Body of pancreas (tissue), 4 donors: ENCODE measurements around the gene CDKAL1.

ENCODE experiments used
- POLR2A ChIP-seq, 3 donors: fragments of 450-650 bp; IDR thresholded peaks; one replicate each; pipeline ENCODE4 v1.6.1; 2016; ENCODE audit warnings: antibody characterized with exemption in 3 of 3, mild to moderate bottlenecking in 2 of 3
- TF ChIP-seq, protein P1 (sequence below), 7 experiments: fragments of 450-650 bp in 4 of 7; fragments of 200-600 bp in 3 of 7; sonication (generic) in 3 of 7; IDR thresholded peaks; one replicate each; pipeline ENCODE4 v1.5.1; 2016 to 2019; ENCODE audit warnings: antibody characterized with exemption in 7 of 7

DNA sequence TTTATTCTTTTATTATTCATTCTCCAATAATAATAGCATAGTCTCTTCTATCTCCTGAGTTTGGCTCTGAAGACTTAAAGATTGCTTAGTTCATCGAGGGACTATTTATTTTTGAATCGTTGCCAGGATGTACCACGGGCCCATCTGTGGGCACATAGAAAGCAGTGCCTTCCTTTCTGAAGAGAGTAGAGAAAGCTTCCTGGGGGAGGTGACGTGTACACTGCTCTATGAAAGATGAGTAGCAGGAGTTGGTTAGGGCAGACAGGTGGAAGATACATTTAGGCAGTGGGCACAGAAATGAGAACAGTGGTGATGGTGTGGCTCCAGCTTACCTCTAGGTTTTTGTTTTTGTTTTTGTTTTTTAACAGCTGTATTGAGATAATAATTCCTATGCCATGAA is 98.4 kb downstream of the CDKAL1 start:
- TF ChIP-seq, protein P1, sequence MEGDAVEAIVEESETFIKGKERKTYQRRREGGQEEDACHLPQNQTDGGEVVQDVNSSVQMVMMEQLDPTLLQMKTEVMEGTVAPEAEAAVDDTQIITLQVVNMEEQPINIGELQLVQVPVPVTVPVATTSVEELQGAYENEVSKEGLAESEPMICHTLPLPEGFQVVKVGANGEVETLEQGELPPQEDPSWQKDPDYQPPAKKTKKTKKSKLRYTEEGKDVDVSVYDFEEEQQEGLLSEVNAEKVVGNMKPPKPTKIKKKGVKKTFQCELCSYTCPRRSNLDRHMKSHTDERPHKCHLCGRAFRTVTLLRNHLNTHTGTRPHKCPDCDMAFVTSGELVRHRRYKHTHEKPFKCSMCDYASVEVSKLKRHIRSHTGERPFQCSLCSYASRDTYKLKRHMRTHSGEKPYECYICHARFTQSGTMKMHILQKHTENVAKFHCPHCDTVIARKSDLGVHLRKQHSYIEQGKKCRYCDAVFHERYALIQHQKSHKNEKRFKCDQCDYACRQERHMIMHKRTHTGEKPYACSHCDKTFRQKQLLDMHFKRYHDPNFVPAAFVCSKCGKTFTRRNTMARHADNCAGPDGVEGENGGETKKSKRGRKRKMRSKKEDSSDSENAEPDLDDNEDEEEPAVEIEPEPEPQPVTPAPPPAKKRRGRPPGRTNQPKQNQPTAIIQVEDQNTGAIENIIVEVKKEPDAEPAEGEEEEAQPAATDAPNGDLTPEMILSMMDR (IDR thresholded peaks at IDR 0.05): no peak
- no peak for TF ChIP-seq POLR2A (IDR thresholded peaks at IDR 0.05)
